ENCODE measurements around the gene UFSP2.

DNA sequence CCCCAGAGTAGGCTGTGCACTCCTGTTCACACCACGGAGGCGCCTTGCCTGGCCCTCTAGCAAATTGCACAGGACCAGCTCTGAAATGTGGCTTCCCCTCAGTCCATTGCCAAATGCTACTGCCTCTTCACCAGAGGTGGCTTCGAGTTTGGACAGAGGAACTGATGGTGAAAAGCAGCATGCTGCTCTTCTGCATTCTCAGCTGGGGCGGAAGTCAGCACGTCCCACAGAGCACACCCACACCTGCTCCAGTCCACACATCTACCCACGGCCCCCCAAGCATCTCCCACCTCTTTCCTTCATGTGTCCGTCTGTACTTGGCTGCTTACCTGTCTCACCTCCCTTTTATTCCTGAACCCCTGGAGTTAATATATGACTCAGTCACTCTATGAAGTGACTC is 73.6 kb downstream of the UFSP2 start:
- TF ChIP-seq, protein P1, sequence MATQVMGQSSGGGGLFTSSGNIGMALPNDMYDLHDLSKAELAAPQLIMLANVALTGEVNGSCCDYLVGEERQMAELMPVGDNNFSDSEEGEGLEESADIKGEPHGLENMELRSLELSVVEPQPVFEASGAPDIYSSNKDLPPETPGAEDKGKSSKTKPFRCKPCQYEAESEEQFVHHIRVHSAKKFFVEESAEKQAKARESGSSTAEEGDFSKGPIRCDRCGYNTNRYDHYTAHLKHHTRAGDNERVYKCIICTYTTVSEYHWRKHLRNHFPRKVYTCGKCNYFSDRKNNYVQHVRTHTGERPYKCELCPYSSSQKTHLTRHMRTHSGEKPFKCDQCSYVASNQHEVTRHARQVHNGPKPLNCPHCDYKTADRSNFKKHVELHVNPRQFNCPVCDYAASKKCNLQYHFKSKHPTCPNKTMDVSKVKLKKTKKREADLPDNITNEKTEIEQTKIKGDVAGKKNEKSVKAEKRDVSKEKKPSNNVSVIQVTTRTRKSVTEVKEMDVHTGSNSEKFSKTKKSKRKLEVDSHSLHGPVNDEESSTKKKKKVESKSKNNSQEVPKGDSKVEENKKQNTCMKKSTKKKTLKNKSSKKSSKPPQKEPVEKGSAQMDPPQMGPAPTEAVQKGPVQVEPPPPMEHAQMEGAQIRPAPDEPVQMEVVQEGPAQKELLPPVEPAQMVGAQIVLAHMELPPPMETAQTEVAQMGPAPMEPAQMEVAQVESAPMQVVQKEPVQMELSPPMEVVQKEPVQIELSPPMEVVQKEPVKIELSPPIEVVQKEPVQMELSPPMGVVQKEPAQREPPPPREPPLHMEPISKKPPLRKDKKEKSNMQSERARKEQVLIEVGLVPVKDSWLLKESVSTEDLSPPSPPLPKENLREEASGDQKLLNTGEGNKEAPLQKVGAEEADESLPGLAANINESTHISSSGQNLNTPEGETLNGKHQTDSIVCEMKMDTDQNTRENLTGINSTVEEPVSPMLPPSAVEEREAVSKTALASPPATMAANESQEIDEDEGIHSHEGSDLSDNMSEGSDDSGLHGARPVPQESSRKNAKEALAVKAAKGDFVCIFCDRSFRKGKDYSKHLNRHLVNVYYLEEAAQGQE (IDR thresholded peaks at IDR 0.05; ENCODE audit: unreplicated experiment): no peak
- TF ChIP-seq, protein P2, sequence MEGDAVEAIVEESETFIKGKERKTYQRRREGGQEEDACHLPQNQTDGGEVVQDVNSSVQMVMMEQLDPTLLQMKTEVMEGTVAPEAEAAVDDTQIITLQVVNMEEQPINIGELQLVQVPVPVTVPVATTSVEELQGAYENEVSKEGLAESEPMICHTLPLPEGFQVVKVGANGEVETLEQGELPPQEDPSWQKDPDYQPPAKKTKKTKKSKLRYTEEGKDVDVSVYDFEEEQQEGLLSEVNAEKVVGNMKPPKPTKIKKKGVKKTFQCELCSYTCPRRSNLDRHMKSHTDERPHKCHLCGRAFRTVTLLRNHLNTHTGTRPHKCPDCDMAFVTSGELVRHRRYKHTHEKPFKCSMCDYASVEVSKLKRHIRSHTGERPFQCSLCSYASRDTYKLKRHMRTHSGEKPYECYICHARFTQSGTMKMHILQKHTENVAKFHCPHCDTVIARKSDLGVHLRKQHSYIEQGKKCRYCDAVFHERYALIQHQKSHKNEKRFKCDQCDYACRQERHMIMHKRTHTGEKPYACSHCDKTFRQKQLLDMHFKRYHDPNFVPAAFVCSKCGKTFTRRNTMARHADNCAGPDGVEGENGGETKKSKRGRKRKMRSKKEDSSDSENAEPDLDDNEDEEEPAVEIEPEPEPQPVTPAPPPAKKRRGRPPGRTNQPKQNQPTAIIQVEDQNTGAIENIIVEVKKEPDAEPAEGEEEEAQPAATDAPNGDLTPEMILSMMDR (conservative IDR thresholded peaks at IDR 0.05; ENCODE audit: low read depth in 2 of 2): no peak
- TF ChIP-seq EZH2phosphoT487 (IDR thresholded peaks at IDR 0.05; ENCODE audit: unreplicated experiment) (no peak), ZNF331 (CRISPR knock-in tag; IDR thresholded peaks at IDR 0.05; ENCODE audit: low read depth) (no peak), NANOG (IDR thresholded peaks at IDR 0.05; ENCODE audit: borderline replicate concordance) (no peak), CREB1 (CRISPR knock-in tag; IDR thresholded peaks at IDR 0.05; ENCODE audit: low read depth) (no peak), EZH2 (IDR thresholded peaks at IDR 0.05; ENCODE audit: low read depth, unreplicated experiment) (no peak), POLR2AphosphoS5 (IDR thresholded peaks at IDR 0.05; ENCODE audit: low read depth) (no peak), ZNF114 (CRISPR knock-in tag; IDR thresholded peaks at IDR 0.05) (no peak)
